Measurements from ENCODE around the gene SELPLG.

GRCh38 chr12:108608616-108609015, 25.1 kb downstream of the SELPLG start:
- no peak for TF ChIP-seq POLR2A (IDR thresholded peaks at IDR 0.05)
- TF ChIP-seq CTCF (IDR thresholded peaks at IDR 0.05): no peak
- TF ChIP-seq POLR2AphosphoS5 (IDR thresholded peaks at IDR 0.05): no peak
- no peak for TF ChIP-seq EP300 (IDR thresholded peaks at IDR 0.05)

Measured in stomach (tissue), 4 donors.